Measurements from ENCODE around the gene CD180.
A peak's percentile ranks its signal among the peaks of the same experiment; 100 is the strongest.

Gene CD180
- long read RNA-seq: 0 reads

GRCh38 chr5:67196537-67197059, at the start of gene CD180:
TSS of gene CD180 (minus strand) at chr5:67196799. CDS start at chr5:67196641, 158 bp downstream.
- TF ChIP-seq, protein P1, sequence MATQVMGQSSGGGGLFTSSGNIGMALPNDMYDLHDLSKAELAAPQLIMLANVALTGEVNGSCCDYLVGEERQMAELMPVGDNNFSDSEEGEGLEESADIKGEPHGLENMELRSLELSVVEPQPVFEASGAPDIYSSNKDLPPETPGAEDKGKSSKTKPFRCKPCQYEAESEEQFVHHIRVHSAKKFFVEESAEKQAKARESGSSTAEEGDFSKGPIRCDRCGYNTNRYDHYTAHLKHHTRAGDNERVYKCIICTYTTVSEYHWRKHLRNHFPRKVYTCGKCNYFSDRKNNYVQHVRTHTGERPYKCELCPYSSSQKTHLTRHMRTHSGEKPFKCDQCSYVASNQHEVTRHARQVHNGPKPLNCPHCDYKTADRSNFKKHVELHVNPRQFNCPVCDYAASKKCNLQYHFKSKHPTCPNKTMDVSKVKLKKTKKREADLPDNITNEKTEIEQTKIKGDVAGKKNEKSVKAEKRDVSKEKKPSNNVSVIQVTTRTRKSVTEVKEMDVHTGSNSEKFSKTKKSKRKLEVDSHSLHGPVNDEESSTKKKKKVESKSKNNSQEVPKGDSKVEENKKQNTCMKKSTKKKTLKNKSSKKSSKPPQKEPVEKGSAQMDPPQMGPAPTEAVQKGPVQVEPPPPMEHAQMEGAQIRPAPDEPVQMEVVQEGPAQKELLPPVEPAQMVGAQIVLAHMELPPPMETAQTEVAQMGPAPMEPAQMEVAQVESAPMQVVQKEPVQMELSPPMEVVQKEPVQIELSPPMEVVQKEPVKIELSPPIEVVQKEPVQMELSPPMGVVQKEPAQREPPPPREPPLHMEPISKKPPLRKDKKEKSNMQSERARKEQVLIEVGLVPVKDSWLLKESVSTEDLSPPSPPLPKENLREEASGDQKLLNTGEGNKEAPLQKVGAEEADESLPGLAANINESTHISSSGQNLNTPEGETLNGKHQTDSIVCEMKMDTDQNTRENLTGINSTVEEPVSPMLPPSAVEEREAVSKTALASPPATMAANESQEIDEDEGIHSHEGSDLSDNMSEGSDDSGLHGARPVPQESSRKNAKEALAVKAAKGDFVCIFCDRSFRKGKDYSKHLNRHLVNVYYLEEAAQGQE (IDR thresholded peaks at IDR 0.05; ENCODE audit: insufficient replicate concordance, low read depth): no peak
- TF ChIP-seq, protein P2, sequence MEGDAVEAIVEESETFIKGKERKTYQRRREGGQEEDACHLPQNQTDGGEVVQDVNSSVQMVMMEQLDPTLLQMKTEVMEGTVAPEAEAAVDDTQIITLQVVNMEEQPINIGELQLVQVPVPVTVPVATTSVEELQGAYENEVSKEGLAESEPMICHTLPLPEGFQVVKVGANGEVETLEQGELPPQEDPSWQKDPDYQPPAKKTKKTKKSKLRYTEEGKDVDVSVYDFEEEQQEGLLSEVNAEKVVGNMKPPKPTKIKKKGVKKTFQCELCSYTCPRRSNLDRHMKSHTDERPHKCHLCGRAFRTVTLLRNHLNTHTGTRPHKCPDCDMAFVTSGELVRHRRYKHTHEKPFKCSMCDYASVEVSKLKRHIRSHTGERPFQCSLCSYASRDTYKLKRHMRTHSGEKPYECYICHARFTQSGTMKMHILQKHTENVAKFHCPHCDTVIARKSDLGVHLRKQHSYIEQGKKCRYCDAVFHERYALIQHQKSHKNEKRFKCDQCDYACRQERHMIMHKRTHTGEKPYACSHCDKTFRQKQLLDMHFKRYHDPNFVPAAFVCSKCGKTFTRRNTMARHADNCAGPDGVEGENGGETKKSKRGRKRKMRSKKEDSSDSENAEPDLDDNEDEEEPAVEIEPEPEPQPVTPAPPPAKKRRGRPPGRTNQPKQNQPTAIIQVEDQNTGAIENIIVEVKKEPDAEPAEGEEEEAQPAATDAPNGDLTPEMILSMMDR (IDR thresholded peaks at IDR 0.05; ENCODE audit: insufficient read depth, low read length): no peak
- TF ChIP-seq SPI1 (IDR thresholded peaks at IDR 0.05; ENCODE audit: borderline replicate concordance, low read depth): 0 out of 2 replicates have a peak, but pooled peaks have one; percentile 10
- H3K27me3 ChIP-seq (ENCODE audit: insufficient read depth, poor library complexity, severe bottlenecking): no peaks in the 10 kb centered on the region
- H3K27ac ChIP-seq (replicated peaks): no peak within 1 kb of the TSS
- H3K4me3 ChIP-seq (replicated peaks; ENCODE audit: insufficient read depth, low read length): no peak within 1 kb of the TSS; the same call in 1 of the 2 replicates
- DNase-seq (ENCODE audit: low read depth in 1 of 2, low spot score in 1 of 2): no peak

GRCh38 chr5:67246108-67246507, 49.5 kb upstream of the CD180 start:
- H3K27ac ChIP-seq (replicated peaks): no peak overlapping the region
- H3K27me3 ChIP-seq (ENCODE audit: insufficient read depth, poor library complexity, severe bottlenecking): no peaks in the 10 kb centered on the region
- TF ChIP-seq POLR2AphosphoS5 (IDR thresholded peaks at IDR 0.05; ENCODE audit: low read depth) (no peak), SPI1 (IDR thresholded peaks at IDR 0.05; ENCODE audit: borderline replicate concordance, low read depth) (no peak), GABPA (IDR thresholded peaks at IDR 0.05; ENCODE audit: low read depth) (no peak)
- TF ChIP-seq, protein P2 (IDR thresholded peaks at IDR 0.05; ENCODE audit: insufficient read depth, low read length): no peak
- TF ChIP-seq, protein P1 (IDR thresholded peaks at IDR 0.05; ENCODE audit: insufficient replicate concordance, low read depth): no peak
- peak; percentile 2 to 5 for DNase-seq (ENCODE audit: low read depth in 1 of 2, low spot score in 1 of 2)
- no peak overlapping the region for H3K4me3 ChIP-seq (replicated peaks; ENCODE audit: insufficient read depth, low read length)

DNA sequence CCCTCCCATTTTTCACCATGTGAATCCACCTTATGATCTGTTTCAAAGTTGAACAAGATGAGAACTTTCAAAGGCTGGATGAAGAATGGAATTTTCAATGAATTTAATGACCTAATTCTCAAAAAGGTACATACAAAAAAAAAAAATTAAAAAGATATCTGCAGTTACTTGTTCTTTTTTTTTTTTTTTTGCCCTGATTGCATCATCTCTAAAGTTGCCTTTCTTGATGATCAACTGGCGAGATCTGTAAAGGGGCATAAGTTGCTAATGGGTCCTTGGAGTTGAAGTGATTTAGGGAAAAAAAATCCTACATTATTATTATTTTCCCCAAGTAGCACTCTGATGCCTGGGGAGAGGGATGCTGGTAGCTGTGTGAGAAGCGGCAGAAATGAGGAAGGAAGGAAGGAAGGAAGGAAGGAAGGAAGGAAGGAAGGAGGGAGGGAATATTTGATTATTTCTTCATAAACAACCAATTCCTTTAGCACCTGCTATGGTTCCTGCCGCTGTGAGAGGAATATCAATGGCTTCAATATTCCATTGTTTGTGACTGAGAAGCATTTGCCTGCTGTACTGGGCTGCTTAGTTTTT, 48.8 kb upstream of the CD180 start:
- Histone ChIP-seq H3K4me3 (replicated peaks; ENCODE audit: insufficient read depth, low read length) (no peak overlapping the region), H3K27me3 (ENCODE audit: insufficient read depth, poor library complexity, severe bottlenecking) (no peaks in the 10 kb centered on the region), H3K27ac (replicated peaks) (no peak overlapping the region)
- no peak for DNase-seq (ENCODE audit: low read depth in 1 of 2, low spot score in 1 of 2)
- TF ChIP-seq, protein P2 (IDR thresholded peaks at IDR 0.05; ENCODE audit: insufficient read depth, low read length): no peak
- TF ChIP-seq, protein P1 (IDR thresholded peaks at IDR 0.05; ENCODE audit: insufficient replicate concordance, low read depth): no peak
- TF ChIP-seq GABPA (IDR thresholded peaks at IDR 0.05; ENCODE audit: low read depth) (no peak), POLR2AphosphoS5 (IDR thresholded peaks at IDR 0.05; ENCODE audit: low read depth) (no peak), SPI1 (IDR thresholded peaks at IDR 0.05; ENCODE audit: borderline replicate concordance, low read depth) (no peak)

Measured in HL-60 (cell line).